Endothelial cell (in vitro differentiated cells): ENCODE data around the gene KLHL4. TPM values are rescaled to one million over a fixed set of nuclear protein-coding genes. Genes with fewer than 3 reads are reported as not detected.

ENCODE experiments used
- DNase-seq: peaks from one replicate; pipeline ENCODE4 v3.0.0; 2021; ENCODE audit warnings: low spot score
- H3K27ac Mint-ChIP-seq: one replicate; pipeline ENCODE4 v1.8.0; 2021; ENCODE audit warnings: mixed read lengths, inconsistent platforms; ENCODE audit not compliant: unreplicated experiment
- H3K27me3 Mint-ChIP-seq: one replicate; pipeline ENCODE4 v1.8.0; 2021; ENCODE audit warnings: mild to moderate bottlenecking, moderate library complexity, mixed read lengths, inconsistent platforms; ENCODE audit not compliant: unreplicated experiment
- H3K36me3 Mint-ChIP-seq: one replicate; pipeline ENCODE4 v1.8.0; 2021; ENCODE audit warnings: mild to moderate bottlenecking, low read depth, mixed read lengths, inconsistent platforms; ENCODE audit not compliant: unreplicated experiment
- H3K4me1 Mint-ChIP-seq: one replicate; pipeline ENCODE4 v1.8.0; 2021; ENCODE audit warnings: mild to moderate bottlenecking, mixed read lengths, inconsistent platforms; ENCODE audit not compliant: unreplicated experiment
- H3K4me3 Mint-ChIP-seq: one replicate; pipeline ENCODE4 v1.8.0; 2021; ENCODE audit warnings: mild to moderate bottlenecking, mixed read lengths, inconsistent platforms; ENCODE audit not compliant: unreplicated experiment
- H3K9me3 Mint-ChIP-seq: one replicate; pipeline ENCODE4 v1.8.0; 2021; ENCODE audit warnings: mixed read lengths, inconsistent platforms; ENCODE audit not compliant: unreplicated experiment
- total RNA-seq: library from RNA; stranded (reverse); fragmentation: NEBNext Ultra II Directional; extraction: Animal tissue kit (Norgen Biotek cat#: 25700); gene quantifications from one replicate; pipeline ENCODE4 v1.2.1, GENCODE V29; 2021; ENCODE audit not compliant: unreplicated experiment
- TF ChIP-seq, protein P1 (sequence below): fragments of 200-600 bp; sonication (generic); IDR thresholded peaks from one replicate; pipeline ENCODE4 v1.5.0; 2021; ENCODE audit warnings: antibody characterized with exemption; ENCODE audit not compliant: unreplicated experiment

The KLHL4 gene
- total RNA-seq, 1 donor from 2014 or later = 80.9 TPM

DNA sequence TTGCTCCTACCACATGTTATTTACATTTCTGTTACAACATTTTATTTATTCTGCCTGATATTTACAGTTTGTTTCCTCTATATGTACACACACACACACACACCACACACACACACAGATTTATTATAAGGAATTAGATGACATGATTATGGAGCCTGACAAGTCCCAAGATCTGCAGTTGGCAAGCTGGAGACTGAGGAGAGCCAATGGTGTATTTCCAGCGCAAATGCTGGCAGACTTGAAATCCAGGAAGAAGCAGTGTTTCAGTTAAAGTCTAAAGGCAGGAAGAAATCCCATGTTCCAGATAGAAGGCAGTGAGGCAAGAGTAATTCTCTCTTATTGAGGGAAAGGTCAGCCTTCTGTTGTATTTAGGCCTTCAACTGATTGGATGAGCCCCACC is 1.8 kb upstream of the KLHL4 start:
- Mint-ChIP-seq H3K27me3 (no peaks in the 10 kb centered on the region), H3K4me3 (no peak overlapping the region), H3K36me3 (no peaks in the 10 kb centered on the region), H3K27ac (peak overlapping the region; percentile 74), H3K4me1 (peaks cover 3% of the 10 kb centered on the region), H3K9me3 (no peaks in the 10 kb centered on the region)
- TF ChIP-seq, protein P1, sequence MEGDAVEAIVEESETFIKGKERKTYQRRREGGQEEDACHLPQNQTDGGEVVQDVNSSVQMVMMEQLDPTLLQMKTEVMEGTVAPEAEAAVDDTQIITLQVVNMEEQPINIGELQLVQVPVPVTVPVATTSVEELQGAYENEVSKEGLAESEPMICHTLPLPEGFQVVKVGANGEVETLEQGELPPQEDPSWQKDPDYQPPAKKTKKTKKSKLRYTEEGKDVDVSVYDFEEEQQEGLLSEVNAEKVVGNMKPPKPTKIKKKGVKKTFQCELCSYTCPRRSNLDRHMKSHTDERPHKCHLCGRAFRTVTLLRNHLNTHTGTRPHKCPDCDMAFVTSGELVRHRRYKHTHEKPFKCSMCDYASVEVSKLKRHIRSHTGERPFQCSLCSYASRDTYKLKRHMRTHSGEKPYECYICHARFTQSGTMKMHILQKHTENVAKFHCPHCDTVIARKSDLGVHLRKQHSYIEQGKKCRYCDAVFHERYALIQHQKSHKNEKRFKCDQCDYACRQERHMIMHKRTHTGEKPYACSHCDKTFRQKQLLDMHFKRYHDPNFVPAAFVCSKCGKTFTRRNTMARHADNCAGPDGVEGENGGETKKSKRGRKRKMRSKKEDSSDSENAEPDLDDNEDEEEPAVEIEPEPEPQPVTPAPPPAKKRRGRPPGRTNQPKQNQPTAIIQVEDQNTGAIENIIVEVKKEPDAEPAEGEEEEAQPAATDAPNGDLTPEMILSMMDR = no peak
- no peak for DNase-seq

- peaks cover 4% of the 10 kb centered on the region for H3K4me1 Mint-ChIP-seq
- H3K27ac Mint-ChIP-seq = peak overlapping the region; percentile 98
- H3K27me3 Mint-ChIP-seq = no peaks in the 10 kb centered on the region
- no peaks in the 10 kb centered on the region for H3K36me3 Mint-ChIP-seq
- TF ChIP-seq, protein P1 = no peak
- no peak overlapping the region for H3K4me3 Mint-ChIP-seq
- no peak for DNase-seq
- no peaks in the 10 kb centered on the region for H3K9me3 Mint-ChIP-seq
Measured at GRCh38 chrX:87516717-87517121, 883 bp upstream of the KLHL4 start.

DNA sequence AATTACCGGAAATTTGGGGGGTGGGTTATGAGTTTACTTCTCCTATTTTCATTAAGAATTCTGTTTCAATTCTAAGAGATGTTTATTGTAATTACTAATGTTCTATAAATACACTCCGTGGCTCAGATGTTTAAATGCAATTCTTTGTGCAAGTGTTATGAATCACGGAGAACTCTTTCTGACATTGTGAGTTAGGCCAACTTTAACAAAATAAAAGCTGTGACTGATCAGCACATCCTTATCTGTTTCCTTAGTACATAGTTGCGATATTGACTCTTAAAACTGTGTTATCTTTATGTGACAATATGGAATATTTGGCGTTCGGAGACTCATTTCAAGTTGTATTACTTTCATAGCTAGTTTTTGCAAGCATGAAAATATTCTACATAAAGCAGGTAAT is 902 bp downstream of the KLHL4 start:
- Mint-ChIP-seq H3K27me3 (no peaks in the 10 kb centered on the region), H3K27ac (peak overlapping the region; percentile 98), H3K4me3 (peak overlapping the region; percentile 96), H3K36me3 (no peaks in the 10 kb centered on the region), H3K4me1 (peaks cover 7% of the 10 kb centered on the region), H3K9me3 (no peaks in the 10 kb centered on the region)
- DNase-seq = no peak
- TF ChIP-seq, protein P1 = no peak

DNA sequence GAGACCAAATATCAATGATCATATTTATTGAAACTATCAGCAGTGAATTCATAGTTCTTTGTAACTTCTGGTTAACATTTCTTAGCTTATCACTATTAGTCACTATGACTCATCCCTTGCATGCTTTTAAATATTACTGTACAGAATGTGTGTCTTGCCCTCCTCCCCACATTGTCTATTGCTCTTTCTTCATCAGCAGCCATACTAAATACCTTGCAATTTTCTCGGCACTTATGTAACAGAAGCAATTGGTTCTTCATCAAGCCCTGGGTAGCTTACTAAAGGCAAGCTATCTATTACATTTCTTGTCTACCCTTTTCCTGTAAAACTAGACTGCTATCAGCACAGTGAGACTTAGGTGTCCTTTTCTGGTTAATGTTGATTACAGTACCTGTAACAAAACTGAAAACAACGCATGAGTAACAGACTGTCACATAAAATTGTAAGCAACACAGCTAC is 8.2 kb downstream of the KLHL4 start:
- Mint-ChIP-seq H3K4me1 (peaks cover 4% of the 10 kb centered on the region), H3K4me3 (no peak overlapping the region), H3K36me3 (peaks cover 9% of the 10 kb centered on the region)

GRCh38 chrX:87526281-87526680 is 8.7 kb downstream of the KLHL4 start:
- no peak overlapping the region for H3K4me3 Mint-ChIP-seq
- no peak overlapping the region for H3K27ac Mint-ChIP-seq
- no peaks in the 10 kb centered on the region for H3K27me3 Mint-ChIP-seq
- no peak for DNase-seq
- no peaks in the 10 kb centered on the region for H3K9me3 Mint-ChIP-seq
- peaks cover 4% of the 10 kb centered on the region for H3K4me1 Mint-ChIP-seq
- TF ChIP-seq, protein P1 = no peak
- H3K36me3 Mint-ChIP-seq = peaks cover 9% of the 10 kb centered on the region

More for the DNA sequence above, 8.2 kb downstream of the KLHL4 start:
- H3K27ac Mint-ChIP-seq = no peak overlapping the region
- DNase-seq = no peak
- H3K9me3 Mint-ChIP-seq = no peaks in the 10 kb centered on the region
- no peaks in the 10 kb centered on the region for H3K27me3 Mint-ChIP-seq
- TF ChIP-seq, protein P1 = no peak
